HG02623 (cell line): ENCODE measurements around the gene MYO1B.
A peak's percentile ranks its signal among the peaks of the same experiment; 100 is the strongest.

Experiments
- ATAC-seq: cut with Tn5 transposase; IDR thresholded peaks from one replicate; pipeline ENCODE4 v1.9.1; 2021; ENCODE audit warnings: moderate library complexity; ENCODE audit not compliant: unreplicated experiment

Gene MYO1B

GRCh38 chr2:191319186-191319585 lies 74.0 kb downstream of the MYO1B start:
- ATAC-seq = no peak

GRCh38 chr2:191320881-191321280 lies 75.7 kb downstream of the MYO1B start:
- no peak for ATAC-seq

- peak; percentile 74 for ATAC-seq
Measured at GRCh38 chr2:191321861-191322662, 76.9 kb downstream of the MYO1B start.

- no peak for ATAC-seq
Measured at GRCh38 chr2:191322828-191323506, 77.8 kb downstream of the MYO1B start.

GRCh38 chr2:191325651-191326365 lies 80.6 kb downstream of the MYO1B start:
- no peak for ATAC-seq

GRCh38 chr2:191327484-191327883 lies 82.3 kb downstream of the MYO1B start:
- no peak for ATAC-seq

GRCh38 chr2:191328150-191328809 lies 83.1 kb downstream of the MYO1B start:
- no peak for ATAC-seq

- ATAC-seq = no peak
Measured at GRCh38 chr2:191329841-191330240, 84.6 kb downstream of the MYO1B start.

- ATAC-seq = no peak
Measured at GRCh38 chr2:191333911-191334357, 88.7 kb downstream of the MYO1B start.

GRCh38 chr2:191335875-191336464 lies 90.8 kb downstream of the MYO1B start:
- ATAC-seq = no peak

GRCh38 chr2:191341436-191341835 lies 96.2 kb downstream of the MYO1B start:
- no peak for ATAC-seq

- no peak for ATAC-seq
Measured at GRCh38 chr2:191343796-191344338, 98.7 kb downstream of the MYO1B start.

GRCh38 chr2:191345788-191346187 lies 100.6 kb downstream of the MYO1B start:
- no peak for ATAC-seq

- no peak for ATAC-seq
Measured at GRCh38 chr2:191347154-191347553, 102.0 kb downstream of the MYO1B start.

GRCh38 chr2:191347881-191348280 lies 102.7 kb downstream of the MYO1B start:
- no peak for ATAC-seq

GRCh38 chr2:191349990-191350389 lies 104.8 kb downstream of the MYO1B start:
- ATAC-seq = no peak

GRCh38 chr2:191350826-191351225 lies 105.6 kb downstream of the MYO1B start:
- ATAC-seq = no peak

GRCh38 chr2:191351298-191351697 lies 106.1 kb downstream of the MYO1B start:
- no peak for ATAC-seq

- no peak for ATAC-seq
Measured at GRCh38 chr2:191351921-191352320, 106.7 kb downstream of the MYO1B start.

GRCh38 chr2:191352536-191352935 lies 107.3 kb downstream of the MYO1B start:
- no peak for ATAC-seq
